Lower lobe of right lung (tissue), 2 donors: ENCODE results near the gene HMCN2. TPM values are rescaled to one million over a fixed set of nuclear protein-coding genes. Genes with fewer than 3 reads are reported as not detected.

Experiments used
- ATAC-seq, 2 donors: fragments of 200-7000 bp; cut with Tn5 transposase; one replicate each; pipeline ENCODE4 v1.9.1; 2020 to 2022; ENCODE audit warnings: mild to moderate bottlenecking in 2 of 2, moderate library complexity in 2 of 2
- DNase-seq: peaks from one replicate; pipeline ENCODE4 v3.0.0-alpha.2; 2020
- H3K27ac ChIP-seq: fragments of 200-600 bp; one replicate; pipeline ENCODE4 v1.8.0; 2022
- H3K27me3 ChIP-seq: fragments of 200-600 bp; one replicate; pipeline ENCODE4 v1.8.0; 2022; ENCODE audit warnings: low read depth
- H3K36me3 ChIP-seq: fragments of 200-600 bp; one replicate; pipeline ENCODE4 v1.8.0; 2022; ENCODE audit warnings: mild to moderate bottlenecking
- H3K4me1 ChIP-seq: fragments of 200-600 bp; one replicate; pipeline ENCODE4 v1.8.0; 2022
- H3K4me3 ChIP-seq: fragments of 200-600 bp; one replicate; pipeline ENCODE4 v1.8.0; 2022; ENCODE audit warnings: mild to moderate bottlenecking
- H3K9me3 ChIP-seq: fragments of 200-600 bp; one replicate; pipeline ENCODE4 v1.8.0; 2022
- intact Hi-C: fragments of 100-400 bp; cut with DNase I; formaldehyde crosslinking; loops from one replicate; pipeline ENCODE4 v1.11.0; 2022
- total RNA-seq: library from RNA; stranded (reverse); fragmentation: NEBNext Ultra II Directional; extraction: Animal tissue kit (Norgen Biotek cat#: 25700); gene quantifications from one replicate; pipeline ENCODE4 v1.2.1, GENCODE V29; 2021
- TF ChIP-seq, protein P1 (sequence below): fragments of 200-600 bp; IDR thresholded peaks from one replicate; pipeline ENCODE4 v1.8.0; 2022; ENCODE audit warnings: antibody characterized with exemption, mild to moderate bottlenecking
- donor health status: DM: no; HTN: yes; CAD: no; lungs with severe emphysema.

HMCN2 gene
- total RNA-seq, 1 donor from 2014 or later: 4.7 TPM

DNA sequence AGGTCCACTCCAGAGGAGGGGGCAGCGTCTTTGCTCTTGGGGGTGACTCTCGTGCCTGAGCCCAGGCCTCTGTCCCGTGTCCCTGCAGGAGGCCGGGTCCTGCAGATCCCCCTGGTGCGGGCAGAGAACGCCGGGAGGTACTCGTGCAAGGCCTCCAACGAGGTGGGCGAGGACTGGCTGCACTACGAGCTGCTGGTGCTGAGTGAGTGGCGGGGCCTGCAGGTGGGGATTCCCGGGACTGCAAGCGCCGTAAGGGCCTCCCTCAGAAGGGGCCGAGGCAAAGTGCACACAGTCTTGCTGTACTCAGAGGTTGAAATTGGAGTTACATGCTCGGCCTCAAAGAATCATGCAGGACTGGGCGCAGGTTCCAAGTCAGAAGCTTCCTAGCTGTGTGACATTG, 116.5 kb downstream of the HMCN2 start:
- Histone ChIP-seq H3K27me3 (no peaks in the 10 kb centered on the region), H3K9me3 (no peaks in the 10 kb centered on the region), H3K36me3 (no peaks in the 10 kb centered on the region), H3K4me3 (no peak overlapping the region), H3K4me1 (no peaks in the 10 kb centered on the region), H3K27ac (no peak overlapping the region)
- TF ChIP-seq, protein P1, sequence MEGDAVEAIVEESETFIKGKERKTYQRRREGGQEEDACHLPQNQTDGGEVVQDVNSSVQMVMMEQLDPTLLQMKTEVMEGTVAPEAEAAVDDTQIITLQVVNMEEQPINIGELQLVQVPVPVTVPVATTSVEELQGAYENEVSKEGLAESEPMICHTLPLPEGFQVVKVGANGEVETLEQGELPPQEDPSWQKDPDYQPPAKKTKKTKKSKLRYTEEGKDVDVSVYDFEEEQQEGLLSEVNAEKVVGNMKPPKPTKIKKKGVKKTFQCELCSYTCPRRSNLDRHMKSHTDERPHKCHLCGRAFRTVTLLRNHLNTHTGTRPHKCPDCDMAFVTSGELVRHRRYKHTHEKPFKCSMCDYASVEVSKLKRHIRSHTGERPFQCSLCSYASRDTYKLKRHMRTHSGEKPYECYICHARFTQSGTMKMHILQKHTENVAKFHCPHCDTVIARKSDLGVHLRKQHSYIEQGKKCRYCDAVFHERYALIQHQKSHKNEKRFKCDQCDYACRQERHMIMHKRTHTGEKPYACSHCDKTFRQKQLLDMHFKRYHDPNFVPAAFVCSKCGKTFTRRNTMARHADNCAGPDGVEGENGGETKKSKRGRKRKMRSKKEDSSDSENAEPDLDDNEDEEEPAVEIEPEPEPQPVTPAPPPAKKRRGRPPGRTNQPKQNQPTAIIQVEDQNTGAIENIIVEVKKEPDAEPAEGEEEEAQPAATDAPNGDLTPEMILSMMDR: no peak
- intact Hi-C loops: no loop called here
- no peak for ATAC-seq
- no peak for DNase-seq

DNA sequence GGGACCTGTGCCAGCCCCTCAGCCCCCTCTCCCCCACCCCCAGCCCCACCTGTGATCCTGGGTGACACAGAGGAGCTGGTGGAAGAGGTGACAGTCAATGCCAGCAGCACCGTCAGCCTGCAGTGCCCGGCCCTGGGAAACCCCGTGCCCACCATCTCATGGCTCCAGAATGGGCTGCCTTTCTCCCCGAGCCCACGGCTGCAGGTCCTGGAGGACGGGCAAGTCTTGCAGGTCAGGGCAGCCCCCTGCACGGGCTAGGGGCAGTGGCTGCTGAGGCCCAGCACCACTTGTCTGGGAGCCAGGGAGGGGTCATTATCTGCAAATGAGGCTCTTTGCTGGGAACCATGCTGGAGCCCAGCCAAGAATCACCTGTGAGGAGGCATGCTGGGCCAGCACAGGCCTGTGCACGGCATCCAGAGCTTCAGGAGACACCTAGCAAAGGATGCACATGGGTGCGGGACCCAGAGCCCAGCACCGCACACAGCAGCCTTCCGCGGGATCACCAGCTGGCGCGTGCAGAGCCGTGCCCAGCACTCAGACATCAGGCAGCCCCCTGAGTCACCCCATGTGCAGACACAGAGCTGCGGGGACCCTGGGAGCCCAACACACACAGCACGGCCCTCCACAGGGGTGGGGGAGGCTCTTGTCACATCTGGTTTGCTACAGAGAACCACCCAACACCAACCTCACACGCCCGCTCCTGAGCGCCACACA, 117.2 kb downstream of the HMCN2 start:
- intact Hi-C loops: no loop called here
- Histone ChIP-seq H3K4me1 (no peaks in the 10 kb centered on the region), H3K27me3 (no peaks in the 10 kb centered on the region), H3K4me3 (no peak overlapping the region), H3K27ac (no peak overlapping the region), H3K9me3 (no peaks in the 10 kb centered on the region), H3K36me3 (no peaks in the 10 kb centered on the region)
- TF ChIP-seq, protein P1: no peak
- DNase-seq (no peak), ATAC-seq (no peak)

DNA sequence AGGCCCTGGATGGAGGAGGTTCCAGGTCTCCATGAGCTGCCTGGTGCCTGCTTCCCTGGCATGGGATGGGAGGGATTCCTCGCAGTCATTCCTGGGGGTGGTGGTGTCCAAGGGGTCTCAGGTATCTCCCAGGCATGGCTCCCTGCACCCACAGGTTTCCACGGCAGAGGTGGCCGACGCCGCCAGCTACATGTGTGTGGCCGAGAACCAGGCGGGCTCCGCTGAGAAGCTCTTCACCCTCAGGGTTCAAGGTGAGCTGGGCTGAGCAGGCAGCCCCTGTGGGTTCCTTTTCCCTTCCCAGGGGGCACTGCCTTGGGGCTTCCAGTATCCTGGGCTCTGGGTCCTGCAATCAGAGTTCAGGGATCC, 117.8 kb downstream of the HMCN2 start:
- Histone ChIP-seq H3K9me3 (no peaks in the 10 kb centered on the region), H3K27me3 (no peaks in the 10 kb centered on the region), H3K4me1 (no peaks in the 10 kb centered on the region), H3K27ac (no peak overlapping the region), H3K4me3 (no peak overlapping the region), H3K36me3 (no peaks in the 10 kb centered on the region)
- intact Hi-C loops: no loop called here
- DNase-seq (no peak), ATAC-seq (no peak)
- TF ChIP-seq, protein P1: no peak

DNA sequence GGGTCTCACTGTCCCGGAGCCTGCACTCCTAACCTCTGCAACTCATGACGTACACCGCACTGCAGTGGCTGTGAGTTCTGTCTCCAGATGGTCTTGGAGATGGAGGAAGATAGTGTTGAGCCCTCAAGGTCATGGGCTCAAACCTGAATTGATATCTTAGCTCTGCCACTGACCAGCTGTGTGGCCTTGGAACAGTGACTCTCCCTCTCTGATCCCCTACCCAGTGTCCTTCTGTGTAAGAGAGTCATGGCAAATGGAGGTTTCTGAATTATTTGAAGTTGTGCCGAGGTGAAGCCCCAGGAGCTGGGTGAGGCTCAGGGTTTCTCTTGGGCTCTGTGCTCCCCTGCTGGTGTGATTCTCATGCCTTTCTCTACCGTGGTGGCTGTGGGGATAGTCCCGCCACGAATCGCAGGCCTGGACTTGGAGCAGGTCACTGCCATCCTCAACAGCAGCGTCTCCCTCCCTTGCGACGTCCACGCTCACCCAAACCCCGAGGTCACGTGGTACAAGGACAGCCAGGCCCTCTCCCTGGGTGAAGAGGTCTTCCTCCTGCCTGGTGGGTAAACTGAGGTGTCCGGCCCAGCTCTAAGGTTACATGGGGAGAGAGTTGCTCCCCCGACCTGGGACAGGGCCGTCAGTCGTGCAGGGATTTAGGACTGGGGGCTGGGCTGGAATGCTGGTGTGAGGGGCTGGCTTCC, 118.6 kb downstream of the HMCN2 start:
- Histone ChIP-seq H3K27ac (no peak overlapping the region), H3K9me3 (no peaks in the 10 kb centered on the region), H3K27me3 (no peaks in the 10 kb centered on the region), H3K4me3 (no peak overlapping the region), H3K4me1 (no peaks in the 10 kb centered on the region), H3K36me3 (no peaks in the 10 kb centered on the region)
- TF ChIP-seq, protein P1: no peak
- intact Hi-C loops: no loop called here
- ATAC-seq: no peak
- no peak for DNase-seq

DNA sequence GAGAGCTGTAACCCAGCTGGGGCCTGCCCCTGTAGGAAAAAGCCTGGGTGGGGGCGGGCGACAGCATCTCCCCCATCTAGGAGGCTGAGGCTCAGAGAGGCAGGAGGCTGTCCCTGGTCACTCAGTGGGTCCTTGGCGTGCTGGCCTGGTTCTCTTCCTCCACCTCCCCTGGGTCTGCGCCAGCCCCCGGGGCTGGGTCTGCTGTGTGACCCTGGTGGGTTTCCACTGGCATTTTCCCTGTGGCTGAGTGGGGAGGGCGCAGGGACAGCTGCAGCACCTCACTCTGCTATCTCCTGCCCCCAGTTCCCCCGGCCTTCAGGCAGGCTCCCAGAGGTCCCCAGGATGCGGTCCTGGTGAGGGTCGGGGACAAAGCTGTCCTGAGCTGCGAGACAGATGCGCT, 119.7 kb downstream of the HMCN2 start:
- no peaks in the 10 kb centered on the region for H3K27me3 ChIP-seq
- intact Hi-C loops: no loop called here
- ATAC-seq: no peak
- TF ChIP-seq, protein P1: no peak
- no peaks in the 10 kb centered on the region for H3K36me3 ChIP-seq
- no peak overlapping the region for H3K27ac ChIP-seq
- H3K9me3 ChIP-seq: no peaks in the 10 kb centered on the region
- no peak overlapping the region for H3K4me3 ChIP-seq
- no peak for DNase-seq
- no peaks in the 10 kb centered on the region for H3K4me1 ChIP-seq
